ENCODE measurements around the gene RPS27A.

GRCh38 chr2:55223958-55224760 lies 8.3 kb upstream of the RPS27A start:
- TF ChIP-seq POLR2A (IDR thresholded peaks at IDR 0.05) (no peak), CTCF (IDR thresholded peaks at IDR 0.05) (no peak)

Data from prostate gland (tissue), 2 donors.